NCI-H1105 treated with DMSO at 0.1 percent for 48 hours (cell line): ENCODE results near the gene GRN.
"Not testable (repeated sequence)": the region's sequence is repeated elsewhere in the genome, so short reads cannot be mapped to it uniquely, and the experiment has no call there.

ENCODE experiments used
- DNase-seq: peaks from one replicate; lab custom pipeline; 2025; lab: John Stamatoyannopoulos, UW

GRN gene

DNA sequence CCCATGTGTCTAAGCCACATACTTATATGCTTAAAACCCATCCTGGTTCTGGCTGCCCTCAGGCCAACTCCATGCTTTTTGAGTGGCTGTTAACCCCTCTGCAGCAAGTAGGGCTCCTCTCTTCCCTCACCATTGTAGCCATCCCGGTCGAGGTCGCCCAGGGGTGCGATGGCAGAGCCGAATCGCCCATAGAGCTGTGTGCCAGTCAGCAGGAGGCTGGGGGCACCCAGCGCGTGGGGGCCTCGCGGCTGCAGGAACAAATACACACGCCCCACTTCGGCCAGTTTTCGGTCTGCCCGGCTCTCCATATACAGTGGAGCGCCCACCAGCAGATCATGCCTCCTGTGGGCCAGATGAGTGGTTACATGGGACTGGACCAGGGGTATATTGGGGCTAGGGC, 38.3 kb downstream of the GRN start:
- DNase-seq = no peak

DNA sequence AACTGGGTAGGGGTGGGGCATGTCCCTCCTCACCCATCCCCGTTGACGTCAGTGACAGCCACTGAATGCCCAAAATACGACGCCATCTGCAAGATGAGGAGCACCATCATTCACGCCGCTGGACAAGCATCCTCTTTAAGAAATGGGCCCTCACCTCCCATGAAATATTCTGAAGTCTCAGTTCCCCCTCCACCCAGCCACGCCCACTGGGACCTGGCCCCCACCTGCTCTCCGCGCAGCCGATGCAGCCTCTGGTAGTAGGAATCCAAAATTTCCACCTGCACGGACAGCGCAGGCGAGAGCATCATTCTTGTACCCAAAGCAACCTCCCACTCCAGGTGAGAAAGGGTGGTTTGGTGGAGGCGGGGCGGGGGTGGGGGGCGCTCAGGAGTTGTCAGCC, 38.8 kb downstream of the GRN start:
- no peak for DNase-seq

DNA sequence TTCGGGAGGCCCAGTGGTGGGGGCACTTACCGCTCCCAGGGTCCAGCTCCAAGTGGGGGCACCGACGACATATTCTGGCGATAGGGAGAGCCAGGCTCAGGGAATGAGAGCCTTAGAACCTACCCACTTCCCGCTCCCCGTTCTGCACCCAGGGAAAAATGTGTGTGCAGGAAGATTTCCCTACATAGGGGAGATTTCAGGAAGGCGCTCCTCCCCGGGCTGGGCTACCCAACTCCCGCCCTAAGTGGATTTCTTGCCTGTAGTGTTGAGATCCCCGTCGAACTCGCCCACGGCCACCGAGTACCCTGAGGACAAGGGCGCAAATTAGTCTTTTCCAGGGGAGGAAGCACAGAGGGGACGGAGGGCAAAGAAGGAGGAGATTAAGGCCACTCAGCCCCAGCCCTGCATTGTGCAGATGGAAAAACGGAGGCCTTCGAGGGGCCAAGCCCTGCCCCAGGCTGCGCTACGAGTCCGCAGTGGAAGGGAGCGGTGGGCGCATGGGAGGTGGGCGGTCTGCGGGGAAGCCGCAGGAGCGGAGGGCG, 39.2 kb downstream of the GRN start:
- DNase-seq = no peak

DNA sequence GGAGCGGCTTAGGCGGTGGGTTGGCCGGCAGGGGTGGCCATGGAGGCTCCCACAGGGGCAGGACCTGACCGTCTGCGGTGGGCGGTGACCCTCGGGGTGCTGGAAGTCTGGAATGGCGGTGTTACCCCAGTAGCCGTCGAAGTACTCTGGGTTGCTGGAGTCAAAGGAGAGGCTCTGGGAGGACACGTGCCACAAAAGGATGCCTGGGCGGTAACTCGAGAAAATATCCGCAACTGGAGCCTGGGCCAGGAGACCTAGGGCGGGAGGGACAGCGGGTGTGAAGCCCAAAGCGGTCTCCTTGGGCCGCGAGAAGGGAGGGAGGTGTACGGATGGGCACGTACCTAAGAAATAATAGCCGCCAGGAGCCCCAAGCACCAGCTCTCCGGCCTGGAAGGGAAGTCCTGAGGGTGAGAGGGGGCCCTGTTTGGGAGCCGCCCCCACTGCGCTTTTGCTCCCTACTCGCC, 39.8 kb downstream of the GRN start:
- no peak for DNase-seq

DNA sequence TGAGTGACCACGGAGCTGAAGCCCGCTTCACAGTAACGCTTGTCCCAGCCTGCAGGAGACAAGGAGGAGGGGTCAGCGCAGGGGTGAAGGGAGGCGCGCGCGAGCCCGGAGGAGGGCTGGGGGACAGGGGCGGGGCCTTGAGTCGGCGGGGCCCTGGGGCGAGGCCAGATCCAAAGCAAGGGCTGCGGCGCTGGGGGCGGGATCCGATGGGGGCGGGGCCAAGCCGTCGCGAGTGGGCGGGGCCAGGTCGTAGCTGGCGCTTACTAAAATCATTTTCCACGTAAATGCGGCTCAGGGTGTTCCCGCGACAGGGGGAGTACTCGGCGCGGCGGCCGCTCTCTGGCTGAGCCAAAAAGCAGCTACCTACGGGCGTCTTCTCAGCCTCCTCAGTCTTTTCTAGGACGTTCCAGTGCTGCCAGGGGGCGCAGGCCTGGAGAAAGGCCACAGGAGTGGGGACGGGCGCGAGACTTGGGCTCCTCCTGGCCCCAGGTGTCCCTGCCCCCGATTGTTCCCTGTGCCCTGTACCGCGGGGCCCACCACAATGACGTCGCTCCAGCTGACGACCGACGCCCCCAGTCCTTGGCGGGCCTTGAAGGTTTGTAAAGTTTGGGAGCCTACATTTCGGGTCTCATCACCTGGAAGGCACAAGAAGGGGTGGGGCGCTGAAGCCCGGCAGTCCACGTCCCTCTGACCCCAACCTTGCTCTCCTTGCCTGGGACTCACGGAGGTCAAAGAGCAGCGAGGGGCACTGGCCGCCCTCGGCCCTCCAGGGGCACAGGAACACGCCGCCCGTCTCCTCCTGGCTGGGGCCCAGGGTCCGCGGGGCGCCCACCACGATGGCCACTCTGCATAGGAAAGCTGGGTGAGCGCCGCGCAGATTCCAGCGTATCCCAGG, 40.4 kb downstream of the GRN start:
- DNase-seq = peak; percentile 76

DNA sequence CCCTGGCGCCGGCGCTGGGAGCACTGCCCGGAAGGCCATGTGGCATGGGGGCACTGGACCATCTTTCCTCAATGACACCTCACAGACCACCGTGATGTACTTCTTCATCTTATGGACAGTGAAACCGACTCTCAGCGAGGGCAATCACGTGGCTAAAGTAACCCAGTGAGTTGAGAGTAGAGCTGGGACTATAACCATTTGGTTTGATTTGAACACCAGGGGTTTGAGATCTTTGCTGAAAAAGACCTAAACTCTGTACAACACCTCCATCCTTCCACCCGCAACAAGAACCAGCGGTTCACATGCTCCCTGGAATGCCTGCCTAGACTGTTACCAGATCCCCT, 41.1 kb downstream of the GRN start:
- peak; percentile 14 for DNase-seq

DNA sequence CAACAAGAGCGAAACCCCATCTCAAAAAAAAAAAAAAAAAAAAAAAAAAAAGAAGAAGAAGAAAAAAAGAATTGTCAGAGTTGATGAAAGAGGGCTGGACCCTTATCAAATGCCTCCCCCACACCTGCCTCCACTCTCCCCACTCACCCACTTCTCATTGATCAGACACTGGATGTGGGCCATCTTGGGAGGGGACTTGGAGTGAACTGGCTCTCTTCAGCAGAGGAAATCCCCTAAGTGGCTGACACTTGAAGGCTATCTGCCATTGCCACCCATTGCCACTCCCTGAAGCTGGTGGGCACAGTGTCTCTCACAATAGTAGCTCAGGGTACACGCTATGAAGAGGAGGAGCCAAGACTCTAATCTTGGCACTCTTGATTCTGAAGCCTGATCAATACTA, 42.7 kb downstream of the GRN start:
- no peak for DNase-seq

DNA sequence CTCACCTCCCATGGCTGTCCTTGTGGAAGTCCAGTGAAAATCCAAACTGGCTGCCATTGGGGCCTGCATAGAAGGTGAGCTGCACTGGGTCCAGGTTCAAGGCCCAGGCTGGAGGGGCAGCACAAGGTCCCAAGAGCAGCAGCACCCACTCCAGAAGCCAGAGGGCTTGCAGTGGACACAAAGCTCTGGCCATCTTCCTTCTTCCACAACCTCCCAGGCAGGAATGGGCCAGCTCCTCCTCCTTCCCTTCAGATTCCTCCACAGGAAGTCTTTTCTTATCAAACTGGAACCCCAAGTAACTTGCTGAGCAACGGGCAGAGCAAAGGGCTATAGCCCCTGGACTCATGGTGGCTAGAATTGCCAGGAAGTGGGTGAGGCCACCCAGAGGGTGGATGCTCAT, 44.2 kb downstream of the GRN start, which contains the start of gene ITGA2B:
Gene ITGA2B, minus strand, starts transcription at position 369 of the 400 bp plus-strand sequence. Its CDS starts 176 bp downstream, at position 193.
- no peak for DNase-seq

DNA sequence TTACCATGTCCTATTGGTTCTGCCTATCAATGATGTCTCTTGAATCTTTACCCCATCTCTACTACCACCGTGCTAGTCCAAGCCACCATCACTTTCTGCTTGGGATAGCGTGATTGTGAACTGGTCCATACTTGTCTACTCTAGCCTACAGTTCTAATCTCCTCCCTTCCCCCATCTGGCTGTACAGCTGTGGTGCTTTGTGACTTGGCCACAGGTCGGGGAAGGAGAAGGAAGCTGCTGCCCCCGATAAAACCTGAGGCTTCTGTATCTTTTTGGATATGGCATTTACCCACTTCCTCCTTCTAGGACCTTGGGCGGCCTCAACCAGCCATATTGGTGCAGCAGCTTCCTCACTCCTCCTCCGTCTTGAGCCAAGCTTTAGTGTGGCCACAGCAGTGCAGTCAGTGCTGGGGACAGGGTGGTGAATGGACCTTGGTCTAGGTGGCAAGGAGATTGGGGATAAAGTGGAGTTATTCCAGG, 44.7 kb downstream of the GRN start:
- DNase-seq = no peak

DNA sequence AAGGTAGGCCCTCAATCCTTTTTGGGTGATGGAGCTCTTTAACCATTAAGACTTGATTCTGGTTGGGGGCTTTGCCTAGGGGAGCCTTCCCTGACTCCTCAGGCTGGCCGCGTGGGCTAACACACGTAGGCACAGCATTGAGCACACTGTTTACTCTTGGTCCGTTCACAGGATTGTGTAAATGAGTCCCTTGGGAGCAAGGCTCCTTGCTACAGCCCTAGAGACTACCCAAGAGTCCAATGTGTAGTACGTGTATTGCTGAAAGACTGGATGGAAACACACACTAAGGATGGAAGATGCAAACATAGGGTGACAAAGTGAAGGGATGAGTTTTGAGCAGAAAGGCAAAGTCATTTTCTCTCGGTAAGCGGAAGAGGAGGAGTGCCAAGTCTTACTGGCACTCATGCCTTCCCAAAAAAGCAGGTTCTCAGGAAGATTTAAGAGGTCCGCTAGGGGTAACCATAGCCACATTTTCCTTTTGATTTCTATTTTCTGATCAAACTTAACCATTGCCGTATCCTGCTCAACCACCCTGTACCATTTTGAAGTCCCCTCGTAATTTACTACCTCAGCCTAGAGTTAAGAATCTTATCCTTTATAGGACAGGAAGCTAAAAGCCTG, 45.3 kb downstream of the GRN start:
- no peak for DNase-seq

DNA sequence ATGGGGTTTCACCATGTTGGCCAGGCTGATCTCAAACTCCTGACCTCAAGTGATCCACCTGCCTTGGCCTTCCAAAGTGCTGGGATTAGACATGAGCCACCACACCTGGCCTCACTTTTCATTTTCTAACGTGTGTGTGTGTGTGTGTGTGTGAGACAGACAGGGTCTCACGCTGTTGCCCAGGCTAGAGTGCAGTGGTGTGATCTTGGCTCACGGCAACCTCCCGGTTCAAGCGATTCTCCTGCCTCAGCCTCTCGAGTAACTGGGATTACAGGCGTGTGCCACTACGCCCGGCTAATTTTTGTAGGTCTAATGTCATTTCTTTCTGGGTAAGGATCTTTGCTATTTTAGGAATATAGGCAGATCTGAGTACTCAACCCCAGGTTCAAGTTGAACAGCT, 49.0 kb downstream of the GRN start:
- not testable (repeated sequence) for DNase-seq

DNA sequence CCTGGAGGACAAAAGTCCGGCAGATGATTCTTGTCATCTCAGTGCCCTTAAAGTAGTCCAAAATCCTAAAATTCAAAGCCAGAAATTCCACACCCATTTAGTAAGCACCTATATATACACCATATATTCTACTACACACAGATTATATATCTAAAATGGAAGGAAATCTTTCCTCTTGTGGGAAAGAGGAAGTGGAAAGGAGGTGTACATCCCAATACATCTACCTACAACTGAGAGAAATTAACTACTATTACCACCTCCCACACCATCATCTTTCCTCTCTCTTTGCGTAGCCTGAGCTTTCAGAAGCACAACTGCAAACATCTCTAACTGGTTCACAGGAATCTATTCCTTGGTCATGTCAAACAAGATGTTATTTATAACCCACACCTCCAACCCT, 49.7 kb downstream of the GRN start:
- DNase-seq = no peak

DNA sequence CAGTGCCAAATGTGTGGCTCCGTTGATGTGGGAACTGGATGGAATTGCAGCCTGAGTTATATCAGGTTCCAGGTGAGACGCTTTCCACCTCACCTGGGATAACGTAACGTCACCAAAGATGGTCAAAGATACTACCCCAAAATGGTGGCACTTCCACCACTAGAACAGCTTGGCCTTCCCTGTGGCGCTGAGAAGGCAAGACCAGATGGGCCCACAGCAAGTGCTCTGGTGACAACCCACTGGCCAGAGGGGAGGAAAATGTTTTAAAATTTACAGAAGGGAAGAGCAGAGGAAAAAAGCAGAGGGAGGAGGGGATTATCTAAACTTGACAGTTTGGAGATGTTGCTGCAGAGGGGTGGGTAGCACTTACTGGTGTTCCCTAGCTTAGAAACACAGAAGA, 51.8 kb downstream of the GRN start:
- no peak for DNase-seq

DNA sequence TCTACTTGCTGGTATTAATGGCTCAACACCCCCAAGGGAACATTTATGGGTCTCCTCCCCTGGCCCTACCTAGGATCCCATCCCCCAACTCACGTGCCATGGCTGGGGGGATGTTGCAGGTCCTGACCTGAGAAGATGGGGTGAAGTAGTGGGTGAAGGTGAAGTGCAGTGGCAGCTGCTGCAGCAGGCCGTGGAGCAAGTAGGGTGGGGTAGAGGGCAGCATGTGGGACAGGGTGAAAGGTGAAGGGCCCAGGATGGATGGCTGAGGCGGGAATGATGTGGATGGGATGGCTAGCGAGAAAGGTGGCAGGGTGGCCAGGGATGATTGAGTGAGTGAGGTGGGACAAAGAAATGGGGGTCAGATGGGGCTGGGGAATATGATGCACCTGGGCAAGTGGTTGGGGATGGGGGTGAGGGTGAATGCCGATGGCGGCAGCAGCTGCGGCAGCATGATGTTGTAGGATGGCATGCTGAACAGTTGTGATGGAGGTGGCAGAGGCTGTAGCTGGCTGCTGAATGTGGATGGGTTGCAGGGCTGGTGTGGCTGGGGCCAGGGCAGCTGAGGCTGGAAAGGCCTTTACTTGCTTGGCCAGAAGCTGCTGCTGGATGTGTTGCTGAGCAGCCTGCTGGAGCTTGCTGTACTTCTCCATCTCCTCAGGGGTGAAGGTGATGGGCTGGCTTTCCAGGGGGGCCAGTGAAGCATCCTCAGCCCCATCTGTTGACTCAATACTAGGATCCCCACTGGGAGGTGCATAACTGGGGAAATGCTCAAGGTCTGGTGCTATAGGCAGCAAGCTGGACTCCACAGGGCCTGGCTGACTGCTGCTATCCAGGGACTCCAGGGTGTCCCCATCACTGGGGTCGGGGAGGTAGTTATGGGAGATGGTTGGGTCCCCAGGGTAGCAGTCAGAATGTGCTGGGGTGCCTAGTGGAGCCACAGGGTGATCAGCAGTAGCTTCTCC, 52.7 kb downstream of the GRN start:
- no peak for DNase-seq

DNA sequence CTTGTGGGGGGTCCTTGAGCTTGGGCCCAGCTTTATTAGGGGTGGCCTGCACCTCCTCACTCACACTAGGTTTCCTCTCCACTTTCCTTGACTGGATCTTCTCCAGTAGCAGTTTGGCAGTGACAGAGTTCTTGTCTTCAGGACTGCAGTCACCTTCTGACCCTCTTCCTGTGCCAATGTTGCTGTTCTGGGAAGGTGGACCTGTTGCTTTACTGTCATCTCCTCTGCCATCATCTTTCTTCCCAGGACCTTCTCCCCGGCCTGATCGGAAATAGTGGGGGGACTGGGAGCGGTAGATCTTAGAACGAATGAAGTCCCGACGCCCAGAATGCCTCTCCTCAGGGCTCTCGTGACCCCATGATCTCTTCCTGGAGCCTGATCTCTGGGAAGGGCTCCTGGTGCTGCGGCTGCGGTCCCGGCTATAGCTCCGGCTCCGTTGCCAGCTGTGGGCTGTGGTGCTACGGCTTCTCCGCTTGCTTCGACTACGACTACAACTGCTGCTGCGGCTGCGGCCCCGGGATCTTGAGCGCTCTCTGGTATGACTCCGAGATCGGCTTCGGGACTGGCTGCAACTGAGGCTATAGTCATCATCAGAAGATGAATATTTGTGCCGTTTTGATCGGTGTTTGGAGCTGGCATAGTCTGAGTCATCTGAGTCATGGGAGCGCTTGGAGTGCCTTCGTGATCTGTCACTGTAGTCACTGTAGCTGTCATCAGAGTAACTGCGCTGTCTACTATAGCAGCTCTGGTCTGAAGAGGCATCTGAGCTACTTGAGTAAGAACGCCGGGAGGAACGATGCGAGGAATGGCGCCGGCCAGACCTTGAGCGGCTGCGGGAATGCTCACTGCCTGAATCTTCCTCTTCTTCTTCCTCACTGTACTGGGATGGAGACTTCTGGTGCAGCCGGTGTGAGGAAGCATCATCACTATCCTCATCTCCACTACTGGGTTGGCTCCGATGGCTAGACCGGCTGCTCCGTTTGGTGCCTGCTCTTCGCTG, 53.9 kb downstream of the GRN start:
- DNase-seq = no peak

DNA sequence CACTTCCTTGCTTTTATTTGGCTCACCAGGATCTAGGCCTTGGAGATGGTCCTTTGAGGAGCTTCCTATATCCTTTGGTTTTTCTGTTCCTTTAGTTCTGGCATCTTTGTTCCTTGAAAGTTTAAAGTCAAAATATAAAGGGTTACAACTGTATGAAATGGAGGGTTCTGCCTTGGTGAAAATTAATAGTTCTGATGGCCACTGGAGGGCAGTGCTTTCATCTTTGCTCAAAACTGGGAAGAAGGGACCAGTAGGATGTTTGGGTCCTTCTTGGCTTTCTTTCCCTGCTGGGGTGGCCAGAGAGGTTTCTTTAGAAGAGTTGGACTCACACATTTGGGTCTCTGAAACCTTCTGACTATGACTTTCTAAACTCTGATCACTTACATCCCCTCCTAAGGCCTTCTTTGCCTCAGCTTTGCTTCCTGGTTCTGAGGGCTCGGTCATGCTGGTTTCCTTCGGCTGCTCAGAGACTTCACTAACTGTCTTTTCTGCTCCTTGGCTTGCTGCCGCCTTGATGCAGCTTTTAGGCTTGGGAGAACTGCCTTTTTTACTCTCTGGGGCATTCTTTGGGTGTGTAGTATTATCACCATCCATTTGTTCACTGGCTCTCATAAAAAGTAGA, 55.2 kb downstream of the GRN start:
- DNase-seq = no peak
